Measurements from ENCODE around the gene FUT8.
A peak's percentile ranks its signal among the peaks of the same experiment; 100 is the strongest.
"Not testable (repeated sequence)": the region's sequence is repeated elsewhere in the genome, so short reads cannot be mapped to it uniquely, and the experiment has no call there.

The FUT8 gene

GRCh38 chr14:65620195-65620594, 207.7 kb downstream of the FUT8 start:
- no peak for TF ChIP-seq CTCF (IDR thresholded peaks at IDR 0.05; ENCODE audit: extremely low read depth, missing control alignments)
- no peak for DNase-seq (ENCODE audit: low spot score)

- TF ChIP-seq CTCF (IDR thresholded peaks at IDR 0.05; ENCODE audit: extremely low read depth, missing control alignments), result no peak
- DNase-seq (ENCODE audit: low spot score), result no peak
Observed at GRCh38 chr14:65622703-65623102, 210.2 kb downstream of the FUT8 start.

- TF ChIP-seq CTCF (IDR thresholded peaks at IDR 0.05; ENCODE audit: extremely low read depth, missing control alignments), result no peak
- DNase-seq (ENCODE audit: low spot score), result no peak
Observed at GRCh38 chr14:65623759-65624158, 211.2 kb downstream of the FUT8 start.

- no peak for TF ChIP-seq CTCF (IDR thresholded peaks at IDR 0.05; ENCODE audit: extremely low read depth, missing control alignments)
- DNase-seq (ENCODE audit: low spot score), result no peak
Observed at GRCh38 chr14:65627315-65627714, 214.8 kb downstream of the FUT8 start.

- no peak for TF ChIP-seq CTCF (IDR thresholded peaks at IDR 0.05; ENCODE audit: extremely low read depth, missing control alignments)
- no peak for DNase-seq (ENCODE audit: low spot score)
Observed at GRCh38 chr14:65628664-65629063, 216.1 kb downstream of the FUT8 start.

- peak; percentile 36 for DNase-seq (ENCODE audit: low spot score)
- TF ChIP-seq CTCF (IDR thresholded peaks at IDR 0.05; ENCODE audit: extremely low read depth, missing control alignments), result no peak
Observed at GRCh38 chr14:65631040-65631439, 218.5 kb downstream of the FUT8 start.

GRCh38 chr14:65632487-65632886, 220.0 kb downstream of the FUT8 start:
- DNase-seq (ENCODE audit: low spot score), result no peak
- TF ChIP-seq CTCF (IDR thresholded peaks at IDR 0.05; ENCODE audit: extremely low read depth, missing control alignments), result no peak

GRCh38 chr14:65633666-65634065, 221.1 kb downstream of the FUT8 start:
- not testable (repeated sequence) for DNase-seq (ENCODE audit: low spot score)
